Memory B cell (primary cell): ENCODE results near the gene KNTC1.
"Not testable (repeated sequence)": the region's sequence is repeated elsewhere in the genome, so short reads cannot be mapped to it uniquely, and the experiment has no call there.

Experiments used
- ATAC-seq: fragments of 150-1000 bp; cut with Tn5 transposase; 2 replicates; pipeline ENCODE4 v1.10.0; 2021; ENCODE audit warnings: low read depth, mild to moderate bottlenecking, moderate library complexity
- DNase-seq, 2 donors: peaks; one replicate each; pipeline ENCODE4 v3.0.0; 2022; ENCODE audit warnings: low spot score in 2 of 2
- H3K27ac Mint-ChIP-seq: one replicate; pipeline ENCODE4 v1.8.0; 2022; ENCODE audit warnings: mild to moderate bottlenecking, moderate library complexity, mixed read lengths
- H3K27me3 Mint-ChIP-seq: one replicate; pipeline ENCODE4 v1.8.0; 2022; ENCODE audit warnings: mixed read lengths
- H3K36me3 Mint-ChIP-seq: one replicate; pipeline ENCODE4 v1.8.0; 2022; ENCODE audit warnings: mild to moderate bottlenecking, mixed read lengths
- H3K4me1 Mint-ChIP-seq: one replicate; pipeline ENCODE4 v1.8.0; 2022; ENCODE audit warnings: mixed read lengths
- H3K4me3 Mint-ChIP-seq: one replicate; pipeline ENCODE4 v1.8.0; 2022; ENCODE audit warnings: mild to moderate bottlenecking, moderate library complexity, mixed read lengths
- H3K9me3 Mint-ChIP-seq: one replicate; pipeline ENCODE4 v1.8.0; 2022; ENCODE audit warnings: mixed read lengths

KNTC1 gene

DNA sequence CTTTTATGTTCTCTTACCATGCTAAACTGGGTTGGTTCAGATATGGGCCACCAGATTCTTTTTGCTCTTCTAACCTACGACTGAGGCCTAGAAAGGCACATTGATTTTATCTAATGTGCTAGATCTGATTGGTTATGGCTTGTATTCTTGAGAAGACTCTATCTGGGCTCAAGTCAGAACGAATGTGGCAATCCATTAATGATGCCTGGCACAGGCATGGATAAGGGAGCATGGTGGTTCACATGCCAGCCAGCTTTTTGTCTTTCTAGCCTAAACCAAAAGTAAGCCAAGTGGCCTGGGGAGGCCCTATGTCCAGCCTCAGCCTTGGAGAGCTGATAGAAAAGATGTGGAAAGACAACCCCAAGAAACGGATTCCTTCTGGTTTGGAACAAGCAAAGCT lies 82.7 kb downstream of the KNTC1 start:
- peaks cover 3% of the 10 kb centered on the region for H3K4me1 Mint-ChIP-seq
- H3K9me3 Mint-ChIP-seq: no peaks in the 10 kb centered on the region
- no peaks in the 10 kb centered on the region for H3K27me3 Mint-ChIP-seq
- H3K36me3 Mint-ChIP-seq: peaks cover 13% of the 10 kb centered on the region
- no peak overlapping the region for H3K27ac Mint-ChIP-seq
- ATAC-seq (no peak), DNase-seq (no peak)
- no peak overlapping the region for H3K4me3 Mint-ChIP-seq

DNA sequence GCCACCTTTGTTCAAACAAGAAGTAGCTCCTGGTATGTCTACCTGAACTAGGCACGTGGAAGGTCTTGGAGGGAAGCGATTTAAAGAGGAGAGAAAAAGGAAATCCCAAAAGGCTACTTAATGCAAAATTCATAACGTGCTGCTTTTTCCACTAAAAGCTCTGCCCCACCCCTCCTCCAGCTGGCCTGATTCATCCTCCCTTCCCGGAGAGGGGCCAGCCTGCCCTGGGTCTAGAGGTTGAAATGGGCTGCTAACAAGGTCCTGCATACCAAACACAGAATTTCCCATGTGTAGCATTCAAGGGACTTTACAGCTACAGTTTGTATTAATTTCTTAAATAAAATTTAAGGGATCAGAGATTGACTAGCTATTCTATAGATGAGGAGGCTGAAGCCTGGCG lies 83.2 kb downstream of the KNTC1 start:
- no peak for DNase-seq
- Mint-ChIP-seq H3K36me3 (peaks cover 12% of the 10 kb centered on the region), H3K4me1 (peaks cover 3% of the 10 kb centered on the region), H3K4me3 (no peak overlapping the region), H3K27ac (no peak overlapping the region), H3K9me3 (no peaks in the 10 kb centered on the region), H3K27me3 (no peaks in the 10 kb centered on the region)
- ATAC-seq: no peak

DNA sequence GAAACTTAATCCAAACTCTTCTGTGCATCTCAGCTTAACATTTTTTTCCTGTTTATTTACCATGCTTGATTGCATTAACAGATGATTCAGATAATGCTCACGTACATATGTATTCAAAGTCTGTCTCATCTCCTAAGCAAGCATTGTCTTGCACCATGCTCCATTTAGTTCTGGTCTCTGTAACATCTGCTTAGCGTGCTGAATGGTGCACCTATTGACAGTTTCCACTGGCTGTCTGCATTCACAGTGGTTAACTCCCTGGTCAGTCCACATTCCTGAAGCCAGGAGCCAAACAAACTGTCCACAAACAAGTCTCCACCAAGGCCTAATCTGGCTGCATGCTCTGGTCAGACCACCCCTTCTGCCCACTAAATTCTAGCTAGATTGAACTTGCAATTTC lies 83.9 kb downstream of the KNTC1 start:
- Mint-ChIP-seq H3K27me3 (no peaks in the 10 kb centered on the region), H3K4me3 (no peak overlapping the region), H3K27ac (peak overlapping the region; percentile 53), H3K36me3 (peaks cover 12% of the 10 kb centered on the region), H3K9me3 (no peaks in the 10 kb centered on the region), H3K4me1 (peaks cover 3% of the 10 kb centered on the region)
- no peak for DNase-seq
- no peak for ATAC-seq

DNA sequence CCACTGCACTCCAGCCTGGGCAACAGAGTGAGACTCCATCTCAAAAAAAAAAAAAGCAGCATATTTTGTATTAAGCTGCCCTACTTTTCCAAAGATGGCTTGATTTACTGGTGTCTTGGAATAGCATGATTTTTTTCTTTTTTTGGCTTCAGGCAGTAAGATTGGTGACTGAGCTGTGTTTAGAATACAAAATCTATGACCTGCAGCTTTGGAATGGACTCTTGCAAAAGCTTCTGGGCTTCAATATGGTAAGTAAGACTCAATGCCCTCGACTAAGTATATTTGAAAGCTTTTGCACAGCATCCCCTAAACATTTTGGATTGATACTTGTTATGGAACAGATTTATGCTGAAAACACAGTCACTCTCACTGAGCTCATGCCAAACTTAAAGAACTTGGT lies 87.8 kb downstream of the KNTC1 start:
- H3K27ac Mint-ChIP-seq: no peak overlapping the region
- H3K4me3 Mint-ChIP-seq: no peak overlapping the region
- no peak for ATAC-seq
- peaks cover 18% of the 10 kb centered on the region for H3K36me3 Mint-ChIP-seq
- no peaks in the 10 kb centered on the region for H3K27me3 Mint-ChIP-seq
- H3K4me1 Mint-ChIP-seq: peaks cover 3% of the 10 kb centered on the region
- DNase-seq: no peak
- no peaks in the 10 kb centered on the region for H3K9me3 Mint-ChIP-seq

DNA sequence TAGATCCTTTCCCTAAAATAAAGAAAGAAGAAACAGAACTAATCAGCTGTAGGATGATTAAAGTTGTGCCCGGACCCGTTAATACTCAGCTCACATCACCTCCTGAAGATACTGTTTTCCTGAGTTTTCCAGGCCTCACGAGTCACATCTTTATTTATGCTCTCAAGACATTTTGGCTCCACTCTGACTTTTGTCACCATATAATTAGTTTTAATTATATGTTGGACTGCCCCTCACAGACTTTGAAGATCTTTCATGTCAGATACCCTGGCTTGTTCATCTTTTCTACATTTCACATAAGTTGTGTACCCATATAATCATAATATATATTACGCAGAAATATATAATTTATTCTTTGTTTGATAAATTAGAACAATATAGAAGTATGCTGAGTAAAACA lies 88.7 kb downstream of the KNTC1 start:
- H3K9me3 Mint-ChIP-seq: no peaks in the 10 kb centered on the region
- no peak overlapping the region for H3K4me3 Mint-ChIP-seq
- H3K36me3 Mint-ChIP-seq: peaks cover 24% of the 10 kb centered on the region
- no peak overlapping the region for H3K27ac Mint-ChIP-seq
- H3K4me1 Mint-ChIP-seq: peaks cover 3% of the 10 kb centered on the region
- H3K27me3 Mint-ChIP-seq: no peaks in the 10 kb centered on the region
- ATAC-seq (no peak), DNase-seq (no peak)

DNA sequence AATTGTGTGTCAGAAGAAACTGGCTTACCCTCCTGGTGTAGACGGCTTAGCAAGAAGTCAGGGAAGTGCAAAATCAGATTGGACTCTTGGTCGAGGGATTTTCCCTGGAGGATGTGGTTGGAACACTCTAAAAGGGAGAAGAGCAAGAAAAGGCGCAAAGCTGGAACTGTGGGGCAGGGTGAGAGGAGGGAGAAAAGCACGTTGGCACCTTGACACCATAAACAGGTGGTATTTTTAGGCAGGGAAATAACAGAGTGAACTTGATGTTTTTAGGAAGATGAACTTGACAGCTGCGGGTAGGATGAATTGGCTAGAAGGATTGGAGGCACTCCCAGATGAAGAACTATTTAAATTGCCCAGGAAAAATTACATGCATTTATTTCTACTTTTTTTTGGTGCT lies 108.4 kb downstream of the KNTC1 start:
- Mint-ChIP-seq H3K27me3 (no peaks in the 10 kb centered on the region), H3K4me3 (no peak overlapping the region), H3K27ac (no peak overlapping the region), H3K9me3 (no peaks in the 10 kb centered on the region), H3K4me1 (peaks cover 2% of the 10 kb centered on the region), H3K36me3 (peaks cover 3% of the 10 kb centered on the region)
- ATAC-seq (no peak), DNase-seq (no peak)

DNA sequence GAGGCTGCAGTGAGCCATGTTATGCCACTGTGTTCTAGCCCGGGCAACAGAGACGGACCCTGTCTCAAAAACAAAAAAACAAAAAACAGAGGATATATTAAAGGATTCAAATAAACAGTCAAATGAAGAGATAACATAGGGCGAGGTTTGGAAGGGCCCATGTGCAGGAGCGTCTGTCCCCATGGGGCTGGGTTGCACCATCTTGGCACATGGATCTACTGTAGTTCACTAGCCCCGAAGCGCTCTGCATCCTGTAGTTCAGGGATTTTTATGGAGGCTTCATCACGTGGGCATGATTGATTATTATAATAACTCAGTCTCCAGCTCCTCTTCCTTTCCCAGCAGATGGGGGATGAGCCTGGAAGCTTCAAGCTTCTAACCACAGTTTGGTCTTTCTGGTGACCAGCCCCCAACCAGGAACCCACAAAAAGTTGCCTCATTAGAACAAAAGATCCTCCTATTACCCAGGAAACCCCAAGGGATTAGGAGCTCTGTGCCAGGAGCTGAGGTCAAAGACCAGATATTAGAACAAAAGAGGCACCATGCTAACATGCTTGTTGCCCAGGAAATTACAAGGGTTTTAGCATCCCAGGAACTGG lies 116.3 kb downstream of the KNTC1 start:
- DNase-seq (no peak), ATAC-seq (no peak)
- H3K36me3 Mint-ChIP-seq: no peaks in the 10 kb centered on the region
- H3K4me1 Mint-ChIP-seq: peaks cover 11% of the 10 kb centered on the region
- no peaks in the 10 kb centered on the region for H3K27me3 Mint-ChIP-seq
- no peak overlapping the region for H3K4me3 Mint-ChIP-seq
- H3K9me3 Mint-ChIP-seq: no peaks in the 10 kb centered on the region
- H3K27ac Mint-ChIP-seq: no peak overlapping the region

DNA sequence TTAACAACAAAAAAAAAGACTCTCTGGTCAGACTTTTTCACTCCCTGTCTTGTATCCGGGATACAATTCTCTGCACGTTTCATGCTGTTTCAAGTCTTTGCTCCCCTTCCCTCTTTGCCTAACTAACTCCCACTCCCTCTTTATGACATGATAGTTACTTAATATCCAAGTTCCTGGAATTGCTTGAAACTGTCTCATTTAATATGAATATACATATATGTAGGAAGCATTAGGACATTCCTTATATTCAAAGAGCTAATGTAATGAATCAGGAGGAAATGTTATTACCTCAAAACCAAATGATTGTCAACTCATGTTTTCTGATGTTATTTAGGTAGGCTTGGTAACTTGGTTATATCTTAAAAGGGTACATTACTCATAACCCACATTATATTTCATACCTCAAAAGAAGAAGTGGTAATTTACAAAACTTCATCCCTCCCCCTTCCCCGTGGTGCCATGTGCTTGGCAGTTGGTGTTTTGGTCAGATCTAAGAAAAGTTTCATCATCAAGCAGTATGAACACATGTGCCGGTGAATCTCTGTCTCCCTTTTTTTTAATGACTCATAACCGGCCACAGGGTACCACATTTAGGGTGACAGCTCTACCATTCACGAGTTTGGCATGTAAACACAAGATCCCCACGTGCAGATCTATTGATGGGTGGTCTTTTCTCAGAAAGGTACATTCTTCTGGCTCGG lies 119.6 kb downstream of the KNTC1 start:
- DNase-seq (peak; percentile 23 to 45), ATAC-seq (peak; percentile 93)
- Mint-ChIP-seq H3K9me3 (no peaks in the 10 kb centered on the region), H3K36me3 (no peaks in the 10 kb centered on the region), H3K27me3 (no peaks in the 10 kb centered on the region), H3K27ac (peak overlapping the region; percentile 91), H3K4me3 (peak overlapping the region; percentile 84), H3K4me1 (peaks cover 11% of the 10 kb centered on the region)

DNA sequence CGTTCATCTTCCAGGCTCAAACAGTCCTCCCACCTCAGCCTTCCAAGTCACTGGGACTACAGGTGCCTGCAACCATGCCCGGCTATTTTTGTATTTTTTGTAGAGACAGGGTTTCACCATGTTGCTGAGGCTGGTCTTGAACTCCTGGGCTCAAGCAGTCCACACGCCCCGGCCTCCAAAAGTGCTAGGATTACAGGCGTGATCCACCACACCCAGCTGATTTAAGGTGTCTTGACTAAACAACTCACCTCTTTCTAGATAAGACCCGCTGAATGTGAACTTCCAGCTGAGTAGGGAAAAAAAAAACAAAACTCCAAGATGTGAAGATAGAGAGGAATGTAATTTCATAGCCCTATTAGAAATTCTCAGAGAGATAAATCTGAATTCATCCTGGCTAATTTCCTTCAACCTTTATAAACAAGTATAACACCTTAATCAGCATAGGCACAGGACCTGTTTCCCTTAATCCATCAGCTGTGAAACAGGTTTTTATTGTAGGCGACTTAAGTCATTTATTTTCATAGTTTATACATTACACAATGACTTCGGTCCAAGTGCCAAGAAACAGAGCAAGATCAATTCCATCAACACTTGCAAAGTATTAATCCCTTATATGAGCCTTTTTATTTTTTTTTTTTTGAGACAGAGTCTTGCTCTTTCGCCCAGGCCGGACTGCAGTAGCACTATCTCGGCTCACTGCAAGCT lies 124.6 kb downstream of the KNTC1 start:
- no peak overlapping the region for H3K27ac Mint-ChIP-seq
- H3K4me3 Mint-ChIP-seq: no peak overlapping the region
- H3K4me1 Mint-ChIP-seq: peaks cover 9% of the 10 kb centered on the region
- no peaks in the 10 kb centered on the region for H3K36me3 Mint-ChIP-seq
- DNase-seq (no peak), ATAC-seq (no peak)
- no peaks in the 10 kb centered on the region for H3K27me3 Mint-ChIP-seq
- H3K9me3 Mint-ChIP-seq: no peaks in the 10 kb centered on the region

DNA sequence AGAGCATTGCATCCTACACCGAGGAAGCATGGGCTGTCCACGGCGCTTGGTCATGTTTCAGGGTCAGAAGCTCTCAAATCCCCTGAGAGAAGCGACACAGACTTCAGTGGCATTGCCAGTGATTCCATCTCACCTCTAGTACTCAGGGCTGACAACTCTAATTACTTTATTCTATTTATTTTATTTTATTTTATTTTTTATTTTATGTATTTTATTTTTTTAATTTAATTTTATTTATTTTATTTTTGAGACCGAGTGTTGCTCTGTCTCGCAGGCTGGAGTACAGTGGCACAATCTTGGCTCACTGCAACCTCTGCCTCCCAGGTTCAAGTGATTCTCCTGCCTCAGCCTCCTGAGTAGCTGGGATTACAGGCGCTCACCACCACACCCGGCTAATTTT lies 126.2 kb downstream of the KNTC1 start:
- not testable (repeated sequence) for H3K4me3 Mint-ChIP-seq, ATAC-seq, H3K27ac Mint-ChIP-seq, H3K36me3 Mint-ChIP-seq, H3K27me3 Mint-ChIP-seq, H3K4me1 Mint-ChIP-seq, DNase-seq, H3K9me3 Mint-ChIP-seq

DNA sequence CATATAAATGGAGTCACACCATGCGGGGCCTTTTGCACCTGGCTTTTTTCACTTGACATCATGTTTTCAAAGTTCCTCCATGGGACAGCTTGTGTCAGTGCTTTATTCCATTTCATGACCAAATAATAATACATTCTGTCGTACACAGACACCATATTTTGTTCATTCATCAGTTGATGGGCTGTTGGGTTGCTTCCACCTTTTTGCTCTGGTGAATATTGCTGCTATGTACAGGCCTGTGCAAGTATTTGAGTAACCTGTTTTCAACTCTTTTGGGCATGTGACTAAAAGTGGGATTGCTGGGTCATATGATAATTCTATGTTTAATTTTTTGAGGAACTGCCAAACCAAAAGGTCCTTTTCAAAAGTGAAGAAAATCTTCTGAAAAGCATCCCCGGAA lies 129.2 kb downstream of the KNTC1 start:
- Mint-ChIP-seq H3K27ac (no peak overlapping the region), H3K9me3 (no peaks in the 10 kb centered on the region), H3K27me3 (no peaks in the 10 kb centered on the region), H3K4me3 (no peak overlapping the region), H3K36me3 (no peaks in the 10 kb centered on the region), H3K4me1 (no peaks in the 10 kb centered on the region)
- no peak for DNase-seq
- ATAC-seq: no peak

DNA sequence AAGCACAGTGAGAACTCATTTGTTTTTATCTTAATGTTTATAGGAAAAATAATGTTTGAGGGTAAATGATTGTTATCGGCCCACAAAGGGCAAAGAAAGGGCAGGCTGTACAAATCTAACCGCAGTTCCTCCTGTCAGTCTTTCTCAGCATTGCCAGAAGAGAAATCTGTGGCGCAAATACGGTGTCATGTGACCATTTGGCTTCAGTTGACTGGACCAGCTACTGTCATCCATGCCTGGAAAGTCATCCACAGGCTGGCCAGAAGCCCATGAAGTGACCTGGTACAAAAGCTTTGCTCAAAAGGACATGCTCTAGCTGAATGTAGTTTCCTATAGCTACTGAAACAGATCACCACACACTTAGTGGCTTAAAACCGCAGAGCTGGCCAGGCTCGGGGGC lies 132.5 kb downstream of the KNTC1 start:
- ATAC-seq (no peak), DNase-seq (no peak)
- H3K9me3 Mint-ChIP-seq: no peaks in the 10 kb centered on the region
- no peak overlapping the region for H3K4me3 Mint-ChIP-seq
- H3K4me1 Mint-ChIP-seq: no peaks in the 10 kb centered on the region
- no peaks in the 10 kb centered on the region for H3K36me3 Mint-ChIP-seq
- H3K27ac Mint-ChIP-seq: no peak overlapping the region
- no peaks in the 10 kb centered on the region for H3K27me3 Mint-ChIP-seq

DNA sequence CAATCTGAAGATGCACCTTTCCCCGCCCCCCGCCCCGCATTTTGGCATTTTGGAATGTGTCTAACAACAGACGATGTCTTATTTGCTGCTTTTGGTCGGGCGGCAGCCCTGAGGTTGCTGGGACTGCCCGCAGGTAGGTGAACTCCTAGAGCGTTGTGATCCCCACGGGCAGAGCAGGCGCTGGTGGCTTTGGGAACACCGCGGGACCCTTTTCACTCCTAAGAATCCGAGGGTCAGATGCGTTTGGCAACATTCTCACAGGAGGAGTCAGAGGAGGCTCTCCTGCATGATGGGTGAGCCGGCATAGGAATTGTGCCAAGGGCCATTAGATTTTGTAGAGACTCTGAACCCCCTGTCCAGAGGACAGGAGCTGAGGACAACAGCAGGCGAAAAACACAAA lies 134.2 kb downstream of the KNTC1 start:
- no peak overlapping the region for H3K27ac Mint-ChIP-seq
- peaks cover 4% of the 10 kb centered on the region for H3K4me1 Mint-ChIP-seq
- H3K4me3 Mint-ChIP-seq: no peak overlapping the region
- no peaks in the 10 kb centered on the region for H3K27me3 Mint-ChIP-seq
- no peak for ATAC-seq
- no peaks in the 10 kb centered on the region for H3K9me3 Mint-ChIP-seq
- DNase-seq: no peak
- H3K36me3 Mint-ChIP-seq: no peaks in the 10 kb centered on the region

DNA sequence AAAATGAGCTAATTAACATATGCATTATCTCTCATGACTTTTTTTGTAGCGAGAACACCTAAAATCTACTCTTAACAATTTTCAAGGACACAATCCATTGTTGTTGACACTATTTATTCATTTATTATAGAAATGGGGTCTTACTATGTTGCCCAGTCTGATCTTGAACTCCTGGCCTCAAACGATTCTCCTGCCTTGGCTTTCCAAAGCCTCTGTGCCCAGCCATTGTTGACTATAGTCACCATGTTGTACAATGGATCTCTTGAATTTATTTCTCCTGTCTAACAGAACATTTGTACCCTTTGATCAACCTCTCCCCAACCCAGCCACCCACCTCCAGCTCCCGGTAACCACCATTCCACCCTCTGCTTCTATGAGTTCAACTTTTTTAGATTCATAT lies 134.9 kb downstream of the KNTC1 start:
- no peaks in the 10 kb centered on the region for H3K36me3 Mint-ChIP-seq
- H3K4me3 Mint-ChIP-seq: no peak overlapping the region
- DNase-seq: no peak
- no peaks in the 10 kb centered on the region for H3K27me3 Mint-ChIP-seq
- ATAC-seq: no peak
- H3K4me1 Mint-ChIP-seq: peaks cover 4% of the 10 kb centered on the region
- H3K27ac Mint-ChIP-seq: no peak overlapping the region
- no peaks in the 10 kb centered on the region for H3K9me3 Mint-ChIP-seq

DNA sequence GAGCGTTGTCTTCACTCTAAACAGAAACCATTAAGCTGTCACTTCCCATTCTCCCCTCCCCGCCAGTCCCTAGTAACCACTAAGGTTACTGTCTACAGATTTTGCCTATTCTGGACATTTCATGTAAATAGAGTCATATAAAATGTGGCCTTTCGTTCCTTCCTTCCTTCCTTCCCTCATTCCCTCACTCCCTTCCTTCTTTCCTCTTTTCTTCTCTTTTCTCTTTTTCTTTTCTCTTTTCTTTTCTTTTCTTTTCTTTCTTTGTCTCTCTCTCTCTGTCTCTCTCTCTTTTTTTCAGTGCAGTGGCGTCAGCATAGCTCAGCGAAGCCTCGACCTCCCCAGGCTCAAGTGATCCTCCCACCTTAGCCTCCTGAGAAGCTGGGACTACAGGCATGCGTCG lies 138.3 kb downstream of the KNTC1 start:
- Mint-ChIP-seq H3K36me3 (no peaks in the 10 kb centered on the region), H3K27me3 (no peaks in the 10 kb centered on the region), H3K4me3 (no peak overlapping the region), H3K9me3 (peaks cover 1% of the 10 kb centered on the region), H3K4me1 (peaks cover 4% of the 10 kb centered on the region), H3K27ac (no peak overlapping the region)
- ATAC-seq: no peak
- no peak for DNase-seq
